ENCODE data around the gene TPI1.

DNA sequence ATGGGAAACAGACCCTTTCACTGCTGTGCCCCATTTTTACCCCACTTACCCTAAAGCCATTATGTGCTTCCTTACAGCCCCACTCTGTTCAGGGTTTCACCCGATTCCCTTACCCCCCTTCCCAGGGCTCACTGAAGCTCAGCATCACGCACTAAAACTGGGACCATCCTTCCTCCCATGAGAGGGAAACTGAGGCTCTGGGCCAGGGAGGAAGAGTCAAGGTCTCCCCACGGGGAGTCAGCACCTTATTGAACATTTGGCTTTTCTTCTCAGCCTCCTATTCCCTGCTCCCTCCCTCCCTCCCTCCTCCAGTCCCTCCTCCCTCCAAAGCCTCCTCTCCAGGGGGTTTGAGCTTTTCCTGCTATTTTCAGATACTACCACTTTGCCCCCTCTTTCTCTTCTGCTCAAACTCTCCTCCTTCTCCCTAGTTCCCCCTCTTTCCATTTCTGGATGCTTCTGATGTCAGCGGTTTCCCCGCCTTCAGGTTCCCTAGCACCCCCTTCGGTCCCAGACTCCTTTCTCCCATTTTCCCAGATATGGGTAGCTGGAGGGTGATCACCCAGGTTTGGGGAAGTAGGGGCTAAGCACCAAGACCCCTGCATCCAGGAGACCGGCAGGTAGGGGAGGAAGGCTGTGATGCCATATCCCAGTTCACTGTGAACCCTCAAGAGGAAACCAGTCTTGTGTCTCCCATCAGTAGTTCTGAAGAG is 44.8 kb upstream of the TPI1 start:
- TF ChIP-seq, protein P1, sequence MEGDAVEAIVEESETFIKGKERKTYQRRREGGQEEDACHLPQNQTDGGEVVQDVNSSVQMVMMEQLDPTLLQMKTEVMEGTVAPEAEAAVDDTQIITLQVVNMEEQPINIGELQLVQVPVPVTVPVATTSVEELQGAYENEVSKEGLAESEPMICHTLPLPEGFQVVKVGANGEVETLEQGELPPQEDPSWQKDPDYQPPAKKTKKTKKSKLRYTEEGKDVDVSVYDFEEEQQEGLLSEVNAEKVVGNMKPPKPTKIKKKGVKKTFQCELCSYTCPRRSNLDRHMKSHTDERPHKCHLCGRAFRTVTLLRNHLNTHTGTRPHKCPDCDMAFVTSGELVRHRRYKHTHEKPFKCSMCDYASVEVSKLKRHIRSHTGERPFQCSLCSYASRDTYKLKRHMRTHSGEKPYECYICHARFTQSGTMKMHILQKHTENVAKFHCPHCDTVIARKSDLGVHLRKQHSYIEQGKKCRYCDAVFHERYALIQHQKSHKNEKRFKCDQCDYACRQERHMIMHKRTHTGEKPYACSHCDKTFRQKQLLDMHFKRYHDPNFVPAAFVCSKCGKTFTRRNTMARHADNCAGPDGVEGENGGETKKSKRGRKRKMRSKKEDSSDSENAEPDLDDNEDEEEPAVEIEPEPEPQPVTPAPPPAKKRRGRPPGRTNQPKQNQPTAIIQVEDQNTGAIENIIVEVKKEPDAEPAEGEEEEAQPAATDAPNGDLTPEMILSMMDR (IDR thresholded peaks at IDR 0.05; ENCODE audit: insufficient read depth, low read depth, low read length), result no peak
- no peak for TF ChIP-seq EZH2 (IDR thresholded peaks at IDR 0.05; ENCODE audit: insufficient read depth, low read length)

Data from astrocyte (in vitro differentiated cells and primary cell).